B cell (primary cell): ENCODE measurements around the gene NAA40.

Experiments used
- CTCF ChIP-seq: fragments of 200-600 bp; IDR thresholded peaks from one replicate; pipeline ENCODE4 v1.8.0; 2022; ENCODE audit warnings: antibody characterized with exemption, mild to moderate bottlenecking
- EZH2 ChIP-seq: IDR thresholded peaks from 2 replicates; pipeline ENCODE4 v1.6.1; 2012; ENCODE audit warnings: borderline replicate concordance, low read depth, mild to moderate bottlenecking, moderate library complexity, low read length; ENCODE audit not compliant: insufficient read depth, poor library complexity, severe bottlenecking

- TF ChIP-seq CTCF (no peak), EZH2 (no peak)
Measured at GRCh38 chr11:63912678-63913077, 26.1 kb upstream of the NAA40 start.
